Measurements from ENCODE around the gene ASZ1. TPM values are rescaled to one million over a fixed set of nuclear protein-coding genes. Genes with fewer than 3 reads are reported as not detected.
"Not testable (repeated sequence)": the region's sequence is repeated elsewhere in the genome, so short reads cannot be mapped to it uniquely, and the experiment has no call there.

The ASZ1 gene
- polyA plus RNA-seq (2013), result not detected

- Histone ChIP-seq H3K4me3 (ENCODE audit: control insufficient read depth in 1 of 7, extremely low read depth in 1 of 7, insufficient read depth in 4 of 7, low read depth in 2 of 7, low read length in 6 of 7) (no peak within 1 kb of the TSS), H3K36me3 (ENCODE audit: control insufficient read depth in 4 of 4, insufficient read depth in 4 of 4, low read length in 3 of 4) (no peaks in the 10 kb centered on the region), H3K4me1 (ENCODE audit: control extremely low read depth in 1 of 4, control insufficient read depth in 4 of 4, insufficient read depth in 4 of 4, low read length in 3 of 4) (no peaks in the 10 kb centered on the region), H3K27me3 (replicated peaks in 2 of 5; ENCODE audit: control insufficient read depth in 4 of 5, insufficient read depth in 5 of 5, low read length in 4 of 5) (peaks cover 0 to 10% (median 2%) of the 10 kb centered on the region in 5 experiments), H3K9me3 (ENCODE audit: control extremely low read depth in 1 of 5, control insufficient read depth in 4 of 5, insufficient read depth in 2 of 5, low read depth in 1 of 5, low read length in 4 of 5) (no peaks in the 10 kb centered on the region), H3K27ac (ENCODE audit: insufficient read depth in 1 of 2, low read depth in 1 of 2, low read length in 2 of 2, poor library complexity in 1 of 2, severe bottlenecking in 2 of 2) (no peak within 1 kb of the TSS)
- no peak for DNase-seq
- 89% methylated on average over 37 of the region's 41 CpGs for WGBS (ENCODE audit: insufficient coverage)
- ChIA-PET POLR2A (no interaction called here), CTCF (no interaction called here)
These were observed at the start of gene ASZ1 for GRCh38 chr7:117427258-117427701. ASZ1 (minus strand) TSS chr7:117427493; CDS start chr7:117427460, 33 bp downstream.

GRCh38 chr7:117476557-117477215 is 49.4 kb upstream of the ASZ1 start:
- Histone ChIP-seq H3K36me3 (ENCODE audit: control insufficient read depth in 4 of 4, insufficient read depth in 4 of 4, low read length in 3 of 4) (no peaks in the 10 kb centered on the region), H3K9me3 (ENCODE audit: control extremely low read depth in 1 of 5, control insufficient read depth in 4 of 5, insufficient read depth in 2 of 5, low read depth in 1 of 5, low read length in 4 of 5) (no peaks in the 10 kb centered on the region), H3K4me3 (ENCODE audit: control insufficient read depth in 1 of 7, extremely low read depth in 1 of 7, insufficient read depth in 4 of 7, low read depth in 2 of 7, low read length in 6 of 7) (no peak overlapping the region), H3K4me1 (ENCODE audit: control extremely low read depth in 1 of 4, control insufficient read depth in 4 of 4, insufficient read depth in 4 of 4, low read length in 3 of 4) (peaks cover 0 to 13% (median 7%) of the 10 kb centered on the region in 4 experiments), H3K27me3 (replicated peaks in 2 of 5; ENCODE audit: control insufficient read depth in 4 of 5, insufficient read depth in 5 of 5, low read length in 4 of 5) (peaks cover 14 to 55% (median 19%) of the 10 kb centered on the region in 5 experiments), H3K27ac (ENCODE audit: insufficient read depth in 1 of 2, low read depth in 1 of 2, low read length in 2 of 2, poor library complexity in 1 of 2, severe bottlenecking in 2 of 2) (no peak overlapping the region)
- WGBS (ENCODE audit: insufficient coverage), result no CpG with 5 or more reads among the region's 4 CpGs
- ChIA-PET POLR2A (no interaction called here), CTCF (no interaction called here)
- no peak for DNase-seq

- POLR2A ChIA-PET, result no interaction called here
These were observed 45.0 kb upstream of the ASZ1 start for GRCh38 chr7:117472335-117472734.

GRCh38 chr7:117470777-117471176 is 43.5 kb upstream of the ASZ1 start:
- H3K27me3 ChIP-seq (replicated peaks in 2 of 5; ENCODE audit: control insufficient read depth in 4 of 5, insufficient read depth in 5 of 5, low read length in 4 of 5), result peaks cover 0 to 5% (median 0%) of the 10 kb centered on the region in 5 experiments
- H3K4me3 ChIP-seq (ENCODE audit: control insufficient read depth in 1 of 7, extremely low read depth in 1 of 7, insufficient read depth in 4 of 7, low read depth in 2 of 7, low read length in 6 of 7), result no peak overlapping the region
- ChIA-PET POLR2A (no interaction called here), CTCF (interaction anchor here (0.7 kb wide), 1 partner anchor 11 kb away, joined by 3 read pairs; no protein-coding TSS in a partner anchor)
- H3K9me3 ChIP-seq (ENCODE audit: control extremely low read depth in 1 of 5, control insufficient read depth in 4 of 5, insufficient read depth in 2 of 5, low read depth in 1 of 5, low read length in 4 of 5), result no peaks in the 10 kb centered on the region
- H3K4me1 ChIP-seq (ENCODE audit: control extremely low read depth in 1 of 4, control insufficient read depth in 4 of 4, insufficient read depth in 4 of 4, low read length in 3 of 4), result no peaks in the 10 kb centered on the region
- H3K27ac ChIP-seq (ENCODE audit: insufficient read depth in 1 of 2, low read depth in 1 of 2, low read length in 2 of 2, poor library complexity in 1 of 2, severe bottlenecking in 2 of 2), result no peak overlapping the region
- no peaks in the 10 kb centered on the region for H3K36me3 ChIP-seq (ENCODE audit: control insufficient read depth in 4 of 4, insufficient read depth in 4 of 4, low read length in 3 of 4)
- 74% methylated on average over 5 of the region's 5 CpGs for WGBS (ENCODE audit: insufficient coverage)
- no peak for DNase-seq

More at GRCh38 chr7:117472335-117472734, 45.0 kb upstream of the ASZ1 start:
- no peaks in the 10 kb centered on the region for H3K4me1 ChIP-seq (ENCODE audit: control extremely low read depth in 1 of 4, control insufficient read depth in 4 of 4, insufficient read depth in 4 of 4, low read length in 3 of 4)
- CTCF ChIA-PET, result no interaction called here
- H3K4me3 ChIP-seq (ENCODE audit: control insufficient read depth in 1 of 7, extremely low read depth in 1 of 7, insufficient read depth in 4 of 7, low read depth in 2 of 7, low read length in 6 of 7), result no peak overlapping the region
- H3K9me3 ChIP-seq (ENCODE audit: control extremely low read depth in 1 of 5, control insufficient read depth in 4 of 5, insufficient read depth in 2 of 5, low read depth in 1 of 5, low read length in 4 of 5), result no peaks in the 10 kb centered on the region
- no peak overlapping the region for H3K27ac ChIP-seq (ENCODE audit: insufficient read depth in 1 of 2, low read depth in 1 of 2, low read length in 2 of 2, poor library complexity in 1 of 2, severe bottlenecking in 2 of 2)
- H3K36me3 ChIP-seq (ENCODE audit: control insufficient read depth in 4 of 4, insufficient read depth in 4 of 4, low read length in 3 of 4), result no peaks in the 10 kb centered on the region
- no peak for DNase-seq
- H3K27me3 ChIP-seq (replicated peaks in 2 of 5; ENCODE audit: control insufficient read depth in 4 of 5, insufficient read depth in 5 of 5, low read length in 4 of 5), result peaks cover 0 to 16% (median under 1%) of the 10 kb centered on the region in 5 experiments

- no CpG with 5 or more reads among the region's 2 CpGs for WGBS (ENCODE audit: insufficient coverage)
- CTCF ChIA-PET, result no interaction called here
- Histone ChIP-seq H3K4me3 (ENCODE audit: control insufficient read depth in 1 of 7, extremely low read depth in 1 of 7, insufficient read depth in 4 of 7, low read depth in 2 of 7, low read length in 6 of 7) (no peak overlapping the region), H3K27ac (ENCODE audit: insufficient read depth in 1 of 2, low read depth in 1 of 2, low read length in 2 of 2, poor library complexity in 1 of 2, severe bottlenecking in 2 of 2) (no peak overlapping the region), H3K27me3 (replicated peaks in 2 of 5; ENCODE audit: control insufficient read depth in 4 of 5, insufficient read depth in 5 of 5, low read length in 4 of 5) (peaks cover 0 to 2% (median 0%) of the 10 kb centered on the region in 5 experiments), H3K36me3 (ENCODE audit: control insufficient read depth in 4 of 4, insufficient read depth in 4 of 4, low read length in 3 of 4) (no peaks in the 10 kb centered on the region), H3K4me1 (ENCODE audit: control extremely low read depth in 1 of 4, control insufficient read depth in 4 of 4, insufficient read depth in 4 of 4, low read length in 3 of 4) (no peaks in the 10 kb centered on the region), H3K9me3 (ENCODE audit: control extremely low read depth in 1 of 5, control insufficient read depth in 4 of 5, insufficient read depth in 2 of 5, low read depth in 1 of 5, low read length in 4 of 5) (no peaks in the 10 kb centered on the region)
- no peak for DNase-seq
- POLR2A ChIA-PET, result no interaction called here
These were observed 40.9 kb upstream of the ASZ1 start for GRCh38 chr7:117468174-117468573.

GRCh38 chr7:117460815-117461214 is 33.5 kb upstream of the ASZ1 start:
- H3K36me3 ChIP-seq (ENCODE audit: control insufficient read depth in 4 of 4, insufficient read depth in 4 of 4, low read length in 3 of 4); H3K27ac ChIP-seq (ENCODE audit: insufficient read depth in 1 of 2, low read depth in 1 of 2, low read length in 2 of 2, poor library complexity in 1 of 2, severe bottlenecking in 2 of 2); H3K4me3 ChIP-seq (ENCODE audit: control insufficient read depth in 1 of 7, extremely low read depth in 1 of 7, insufficient read depth in 4 of 7, low read depth in 2 of 7, low read length in 6 of 7); H3K27me3 ChIP-seq (replicated peaks in 2 of 5; ENCODE audit: control insufficient read depth in 4 of 5, insufficient read depth in 5 of 5, low read length in 4 of 5); H3K4me1 ChIP-seq (ENCODE audit: control extremely low read depth in 1 of 4, control insufficient read depth in 4 of 4, insufficient read depth in 4 of 4, low read length in 3 of 4); H3K9me3 ChIP-seq (ENCODE audit: control extremely low read depth in 1 of 5, control insufficient read depth in 4 of 5, insufficient read depth in 2 of 5, low read depth in 1 of 5, low read length in 4 of 5); DNase-seq; POLR2A ChIA-PET: not testable (repeated sequence)
- no CpG with 5 or more reads among the region's 4 CpGs for WGBS (ENCODE audit: insufficient coverage)
- CTCF ChIA-PET, result interaction anchor here (4.0 kb wide), 1 partner anchor 692 kb away, joined by 14 read pairs; no protein-coding TSS in a partner anchor

GRCh38 chr7:117459735-117460134 is 32.4 kb upstream of the ASZ1 start:
- Histone ChIP-seq H3K4me3 (ENCODE audit: control insufficient read depth in 1 of 7, extremely low read depth in 1 of 7, insufficient read depth in 4 of 7, low read depth in 2 of 7, low read length in 6 of 7) (no peak overlapping the region), H3K4me1 (ENCODE audit: control extremely low read depth in 1 of 4, control insufficient read depth in 4 of 4, insufficient read depth in 4 of 4, low read length in 3 of 4) (no peaks in the 10 kb centered on the region), H3K27ac (ENCODE audit: insufficient read depth in 1 of 2, low read depth in 1 of 2, low read length in 2 of 2, poor library complexity in 1 of 2, severe bottlenecking in 2 of 2) (no peak overlapping the region), H3K27me3 (replicated peaks in 2 of 5; ENCODE audit: control insufficient read depth in 4 of 5, insufficient read depth in 5 of 5, low read length in 4 of 5) (peaks cover 0 to 7% (median 0%) of the 10 kb centered on the region in 5 experiments), H3K36me3 (ENCODE audit: control insufficient read depth in 4 of 4, insufficient read depth in 4 of 4, low read length in 3 of 4) (no peaks in the 10 kb centered on the region), H3K9me3 (ENCODE audit: control extremely low read depth in 1 of 5, control insufficient read depth in 4 of 5, insufficient read depth in 2 of 5, low read depth in 1 of 5, low read length in 4 of 5) (no peaks in the 10 kb centered on the region)
- ChIA-PET POLR2A (no interaction called here), CTCF (interaction anchor here (1.0 to 4.0 kb wide), 6 partner anchors 9 to 694 kb away, joined by 3 to 14 read pairs (median 4); no protein-coding TSS in a partner anchor)
- no peak for DNase-seq

Data from common myeloid progenitor, CD34-positive (primary cell).